Fibroblast of lung (primary cell): Measurements from ENCODE around the gene RAB19. TPM values are rescaled to one million over a fixed set of nuclear protein-coding genes. Genes with fewer than 3 reads are reported as not detected.

ENCODE experiments used
- DNase-seq, 2 donors: peaks; one replicate each; pipeline versions ENCODE4 v3.0.0 to v3.0.0-alpha.2; 2010; ENCODE audit warnings: low read depth in 2 of 2
- H2AFZ ChIP-seq: 2 replicates; pipeline ENCODE4 v1.5.1; 2012; ENCODE audit warnings: low read length, control low read depth, inconsistent platforms
- H3K27ac ChIP-seq: 2 replicates; pipeline ENCODE4 v1.5.1; 2011; ENCODE audit warnings: low read length, control low read depth; ENCODE audit not compliant: insufficient read depth
- H3K27me3 ChIP-seq: 2 replicates; pipeline ENCODE4 v1.5.1; 2011; ENCODE audit warnings: mild to moderate bottlenecking, low read length; ENCODE audit not compliant: control insufficient read depth, insufficient read depth
- H3K36me3 ChIP-seq: 2 replicates; pipeline ENCODE4 v1.5.1; 2011; ENCODE audit warnings: low read length; ENCODE audit not compliant: control insufficient read depth, insufficient read depth
- H3K4me1 ChIP-seq: 2 replicates; pipeline ENCODE4 v1.5.1; 2011; ENCODE audit warnings: low read length; ENCODE audit not compliant: control insufficient read depth, insufficient read depth; ENCODE audit errors: extremely low read depth
- H3K4me2 ChIP-seq: 2 replicates; pipeline ENCODE4 v1.5.1; 2011; ENCODE audit warnings: low read length, control low read depth; ENCODE audit not compliant: insufficient read depth; ENCODE audit errors: extremely low read depth
- H3K4me3 ChIP-seq, 4 experiments: fragments of 200-600 bp in 1 of 4; sonication (generic) in 1 of 4; replicated peaks in 1 of 4; 2 replicates each; pipeline ENCODE4 v1.5.1; 2011 to 2016; ENCODE audit warnings: low read length in 4 of 4, low read depth in 3 of 4, mild to moderate bottlenecking in 3 of 4, control low read depth in 2 of 4, inconsistent platforms in 1 of 4, mixed read lengths in 1 of 4; ENCODE audit not compliant: insufficient read depth in 1 of 4; ENCODE audit errors: control extremely low read depth in 1 of 4
- H3K79me2 ChIP-seq: 2 replicates; pipeline ENCODE4 v1.5.1; 2012; ENCODE audit warnings: mild to moderate bottlenecking, low read length, inconsistent platforms; ENCODE audit not compliant: control insufficient read depth, insufficient read depth
- H3K9ac ChIP-seq: 2 replicates; pipeline ENCODE4 v1.5.1; 2011; ENCODE audit warnings: mild to moderate bottlenecking, low read length, control low read depth; ENCODE audit not compliant: insufficient read depth
- H3K9me3 ChIP-seq: 2 replicates; pipeline ENCODE4 v1.5.1; 2012; ENCODE audit warnings: low read depth, low read length; ENCODE audit not compliant: control insufficient read depth, insufficient read depth
- H4K20me1 ChIP-seq: 2 replicates; pipeline ENCODE4 v1.5.1; 2011; ENCODE audit warnings: low read length; ENCODE audit not compliant: control insufficient read depth, insufficient read depth; ENCODE audit errors: extremely low read depth
- EZH2 ChIP-seq: IDR thresholded peaks from 2 replicates; pipeline ENCODE4 v1.5.1; 2012; ENCODE audit warnings: low read length, control low read depth, mild to moderate bottlenecking; ENCODE audit errors: missing control alignments
- polyA plus RNA-seq, 2 donors: library from polyadenylated mRNA; depleted of rRNA in 1 of 2; stranded (reverse) in 1 of 2; unstranded in 1 of 2; fragments of >200 nt; gene quantifications; 2 replicates each; pipeline ENCODE4 v1.2.1, GENCODE V29; 2011 to 2012; ENCODE audit warnings: missing spikeins in 1 of 2
- total RNA-seq: library from RNA; depleted of rRNA; stranded (reverse); fragments of >200 nt; gene quantifications from 2 replicates; pipeline ENCODE4 v1.2.1, GENCODE V29; 2014
- TF ChIP-seq, protein P1 (sequence below), 2 donors: IDR thresholded peaks in 1 of 2; conservative IDR thresholded peaks in 1 of 2; 1 replicate in 1 of 2; 2 replicates in 1 of 2; pipeline ENCODE4 v1.5.1; 2011 to 2012; ENCODE audit warnings: low read length in 2 of 2, control low read depth in 1 of 2, inconsistent platforms in 1 of 2, low read depth in 1 of 2, mild to moderate bottlenecking in 1 of 2

RAB19 gene
- total and polyA plus RNA-seq, 2 donors (not counting 1 experiment from before 2014, with no cell fraction given) = not detected

DNA sequence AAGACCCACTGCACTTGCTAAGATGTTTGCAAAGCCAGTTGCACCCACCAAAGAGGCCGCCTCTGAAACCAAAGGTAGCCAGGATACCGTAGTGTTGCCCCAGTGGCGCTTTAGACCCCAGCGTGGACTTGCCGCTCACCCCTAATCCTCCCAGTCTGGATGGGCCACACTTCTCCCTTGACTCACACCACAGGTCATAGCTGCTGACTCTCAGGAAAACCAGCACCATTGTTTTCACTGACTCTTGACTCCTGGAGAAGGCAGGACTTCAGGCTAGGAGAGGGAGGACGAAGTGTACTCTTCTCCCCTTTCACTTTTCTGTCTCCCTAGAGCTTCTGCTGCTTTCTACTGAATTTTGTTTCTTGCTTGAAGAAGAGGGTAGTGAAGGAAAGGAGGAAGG, 22.3 kb downstream of the RAB19 start:
- no peak for TF ChIP-seq EZH2
- TF ChIP-seq, protein P1, sequence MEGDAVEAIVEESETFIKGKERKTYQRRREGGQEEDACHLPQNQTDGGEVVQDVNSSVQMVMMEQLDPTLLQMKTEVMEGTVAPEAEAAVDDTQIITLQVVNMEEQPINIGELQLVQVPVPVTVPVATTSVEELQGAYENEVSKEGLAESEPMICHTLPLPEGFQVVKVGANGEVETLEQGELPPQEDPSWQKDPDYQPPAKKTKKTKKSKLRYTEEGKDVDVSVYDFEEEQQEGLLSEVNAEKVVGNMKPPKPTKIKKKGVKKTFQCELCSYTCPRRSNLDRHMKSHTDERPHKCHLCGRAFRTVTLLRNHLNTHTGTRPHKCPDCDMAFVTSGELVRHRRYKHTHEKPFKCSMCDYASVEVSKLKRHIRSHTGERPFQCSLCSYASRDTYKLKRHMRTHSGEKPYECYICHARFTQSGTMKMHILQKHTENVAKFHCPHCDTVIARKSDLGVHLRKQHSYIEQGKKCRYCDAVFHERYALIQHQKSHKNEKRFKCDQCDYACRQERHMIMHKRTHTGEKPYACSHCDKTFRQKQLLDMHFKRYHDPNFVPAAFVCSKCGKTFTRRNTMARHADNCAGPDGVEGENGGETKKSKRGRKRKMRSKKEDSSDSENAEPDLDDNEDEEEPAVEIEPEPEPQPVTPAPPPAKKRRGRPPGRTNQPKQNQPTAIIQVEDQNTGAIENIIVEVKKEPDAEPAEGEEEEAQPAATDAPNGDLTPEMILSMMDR (conservative IDR thresholded peaks at IDR 0.05 in 1 of 2, IDR thresholded peaks at IDR 0.05 in 1 of 2; ENCODE audit: low read depth in 1 of 2, low read length in 2 of 2) = no peak

DNA sequence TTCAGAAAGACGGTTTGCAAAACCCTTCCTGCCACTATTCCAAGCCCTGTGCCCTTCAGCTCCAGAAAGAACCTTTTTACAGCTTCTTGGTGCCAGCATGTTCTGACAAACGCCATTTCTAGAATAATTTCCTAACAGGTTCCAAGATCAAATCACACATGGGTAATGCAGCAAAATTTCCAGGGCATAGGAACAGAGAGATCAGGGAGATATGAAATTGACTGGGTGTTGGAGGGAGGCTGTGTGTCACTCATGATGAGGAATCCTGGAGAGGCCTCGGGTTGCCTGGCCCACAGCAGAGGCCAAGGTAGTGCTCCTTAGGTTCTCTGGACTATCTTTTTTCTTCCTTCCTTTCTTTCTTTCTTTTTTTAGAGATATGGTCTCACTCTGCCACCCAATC, 29.5 kb downstream of the RAB19 start:
- DNase-seq = no peak
- Histone ChIP-seq H3K79me2 (no peaks in the 10 kb centered on the region), H3K27me3 (no peaks in the 10 kb centered on the region), H4K20me1 (no peaks in the 10 kb centered on the region), H3K4me3 (no peak overlapping the region), H3K36me3 (no peaks in the 10 kb centered on the region), H2AFZ (no peak overlapping the region), H3K4me2 (no peak overlapping the region), H3K9ac (no peak overlapping the region), H3K9me3 (no peaks in the 10 kb centered on the region), H3K27ac (no peak overlapping the region), H3K4me1 (no peaks in the 10 kb centered on the region)
- no peak for TF ChIP-seq EZH2
- TF ChIP-seq, protein P1 (conservative IDR thresholded peaks at IDR 0.05 in 1 of 2, IDR thresholded peaks at IDR 0.05 in 1 of 2; ENCODE audit: low read depth in 1 of 2, low read length in 2 of 2) = no peak

More for the DNA sequence above, 22.3 kb downstream of the RAB19 start:
- no peak overlapping the region for H3K4me3 ChIP-seq
- no peak overlapping the region for H3K27ac ChIP-seq
- no peaks in the 10 kb centered on the region for H3K36me3 ChIP-seq
- H3K9me3 ChIP-seq = no peaks in the 10 kb centered on the region
- no peak for DNase-seq
- H2AFZ ChIP-seq = no peak overlapping the region
- no peak overlapping the region for H3K4me2 ChIP-seq
- no peak overlapping the region for H3K9ac ChIP-seq
- H3K27me3 ChIP-seq = no peaks in the 10 kb centered on the region
- no peaks in the 10 kb centered on the region for H4K20me1 ChIP-seq
- H3K79me2 ChIP-seq = no peaks in the 10 kb centered on the region
- H3K4me1 ChIP-seq = no peaks in the 10 kb centered on the region

DNA sequence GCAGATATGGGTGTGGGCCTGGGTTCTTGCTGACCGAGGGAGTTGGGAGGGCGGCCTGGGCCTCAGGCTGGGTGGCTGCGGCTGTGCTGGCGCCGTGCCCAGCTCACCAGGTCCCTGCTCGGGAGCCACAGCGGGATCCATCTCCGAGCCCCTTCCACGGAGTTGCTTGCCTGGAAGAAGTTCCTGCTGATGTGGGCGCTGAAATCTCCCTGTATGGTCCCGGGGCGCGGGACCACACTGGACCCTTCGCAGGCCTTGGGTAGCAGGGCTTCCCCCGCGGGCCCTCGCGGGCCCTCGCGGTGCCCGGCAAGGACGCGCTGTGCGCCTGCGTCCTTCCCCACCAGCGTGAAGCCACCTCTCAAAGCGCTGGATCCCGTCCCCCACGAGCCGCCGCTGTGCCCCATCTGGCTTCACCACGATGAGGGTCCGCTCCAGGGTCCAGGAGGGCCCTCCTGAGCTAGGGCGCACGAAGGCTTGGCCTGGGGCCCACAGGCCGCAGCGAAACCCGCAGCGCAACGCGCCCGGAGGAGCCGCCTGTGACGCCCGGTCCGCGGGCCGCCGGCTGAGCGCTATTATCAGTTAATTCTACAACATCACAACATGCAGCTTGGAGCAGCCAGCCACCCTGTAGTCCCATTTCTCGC, 31.5 kb downstream of the RAB19 start:
- no peaks in the 10 kb centered on the region for H3K79me2 ChIP-seq
- no peaks in the 10 kb centered on the region for H3K4me1 ChIP-seq
- no peak overlapping the region for H3K27ac ChIP-seq
- TF ChIP-seq EZH2 = no peak
- TF ChIP-seq, protein P1 (conservative IDR thresholded peaks at IDR 0.05 in 1 of 2, IDR thresholded peaks at IDR 0.05 in 1 of 2; ENCODE audit: low read depth in 1 of 2, low read length in 2 of 2) = no peak
- no peaks in the 10 kb centered on the region for H4K20me1 ChIP-seq
- H3K9ac ChIP-seq = no peak overlapping the region
- H2AFZ ChIP-seq = no peak overlapping the region
- no peaks in the 10 kb centered on the region for H3K9me3 ChIP-seq
- no peaks in the 10 kb centered on the region for H3K27me3 ChIP-seq
- H3K4me3 ChIP-seq = peak overlapping the region in 1 of 4 experiments; percentile 27
- peak in 1 of 2 donors; percentile 8 for DNase-seq
- H3K4me2 ChIP-seq = peak overlapping the region; percentile 64
- H3K36me3 ChIP-seq = no peaks in the 10 kb centered on the region
